A673 (cell line): ENCODE results near the gene MTTP. TPM values are rescaled to one million over a fixed set of nuclear protein-coding genes. Genes with fewer than 3 reads are reported as not detected.

Source experiments
- BruUV-seq: library from RNA; stranded (reverse); fragments of 400-500 nt; replicated peaks from 2 replicates; lab custom pipeline; 2021; lab: Mats Ljungman, UMichigan
- CTCF ChIA-PET: fragments of 300-600 bp; sonication (Branson Sonifier 250); formaldehyde crosslinking; loops from one replicate; lab custom pipeline; 2022; ENCODE audit warnings: antibody characterized with exemption; lab: Charles Lee
- POLR2A ChIA-PET: fragments of 300-600 bp; sonication (Branson Sonifier 250); formaldehyde crosslinking; loops from one replicate; lab custom pipeline; 2022; ENCODE audit warnings: antibody characterized with exemption; ENCODE audit not compliant: low non-redundant PET; lab: Charles Lee
- DNase-seq: peaks from one replicate; pipeline ENCODE4 v3.0.0-alpha.2; 2015; ENCODE audit warnings: low spot score
- H3K27ac ChIP-seq: fragments of 200-600 bp; sonication (generic); 2 replicates; pipeline ENCODE4 v1.5.1; 2016; ENCODE audit warnings: mixed run types, low read depth, mild to moderate bottlenecking, mixed read lengths, antibody characterized with exemption, low read length; ENCODE audit not compliant: poor library complexity, severe bottlenecking
- H3K27me3 ChIP-seq: fragments of 200-600 bp; sonication (generic); replicated peaks from 2 replicates; pipeline ENCODE4 v1.6.1; 2017; ENCODE audit warnings: mixed run types, low read depth, mild to moderate bottlenecking, mixed read lengths, antibody characterized with exemption, low read length; ENCODE audit not compliant: insufficient read depth, poor library complexity
- H3K36me3 ChIP-seq: fragments of 200-600 bp; sonication (generic); 2 replicates; pipeline ENCODE4 v1.6.1; 2016; ENCODE audit warnings: mixed run types, mild to moderate bottlenecking, mixed read lengths, antibody characterized with exemption, low read length; ENCODE audit not compliant: insufficient read depth, poor library complexity, severe bottlenecking
- H3K4me1 ChIP-seq: fragments of 200-600 bp; sonication (generic); 2 replicates; pipeline ENCODE4 v1.6.1; 2017; ENCODE audit warnings: mixed run types, mild to moderate bottlenecking, mixed read lengths, antibody characterized with exemption, low read length; ENCODE audit not compliant: insufficient read depth, poor library complexity, severe bottlenecking
- H3K4me3 ChIP-seq: fragments of 200-600 bp; sonication (generic); 2 replicates; pipeline ENCODE4 v1.5.1; 2016; ENCODE audit warnings: low read depth, mixed run types, mild to moderate bottlenecking, mixed read lengths, low read length; ENCODE audit not compliant: poor library complexity, severe bottlenecking
- H3K9me3 ChIP-seq: fragments of 200-600 bp; sonication (generic); 2 replicates; pipeline ENCODE4 v1.6.1; 2016; ENCODE audit warnings: mixed run types, low read depth, mild to moderate bottlenecking, mixed read lengths, antibody characterized with exemption, low read length; ENCODE audit not compliant: poor library complexity, severe bottlenecking
- CTCF ChIP-seq: fragments of 300-800, 200-600 bp; sonication (generic); conservative IDR thresholded peaks from 2 replicates; pipeline ENCODE4 v1.5.1; 2017; ENCODE audit warnings: low read depth, mild to moderate bottlenecking, antibody characterized with exemption, low read length, moderate library complexity, mixed read lengths
- EZH2 ChIP-seq: fragments of 200-600 bp; sonication (generic); IDR thresholded peaks from 2 replicates; pipeline ENCODE4 v1.6.1; 2017; ENCODE audit warnings: borderline replicate concordance, low read depth, mild to moderate bottlenecking, mixed read lengths, antibody characterized with exemption, low read length; ENCODE audit not compliant: poor library complexity, severe bottlenecking
- intact Hi-C: fragments of 100-400 bp; cut with micrococcal nuclease; formaldehyde crosslinking; loops from one replicate; pipeline ENCODE4 v1.10.0; 2022; ENCODE audit not compliant: unreplicated experiment
- total RNA-seq: library from RNA; stranded (reverse); gene quantifications from 2 replicates; pipeline ENCODE4 v1.2.3, GENCODE V29; 2021

The MTTP gene
- total RNA-seq, 1 experiment from 2014 or later: not detected

- Histone ChIP-seq H3K4me1 (peaks cover 4% of the 10 kb centered on the region), H3K4me3 (no peak overlapping the region), H3K9me3 (no peaks in the 10 kb centered on the region), H3K27me3 (peaks cover 28% of the 10 kb centered on the region), H3K36me3 (no peaks in the 10 kb centered on the region), H3K27ac (no peak overlapping the region)
- intact Hi-C loops: no loop called here
- POLR2A ChIA-PET: no interaction called here
- TF ChIP-seq EZH2 (no peak), CTCF (no peak)
- BruUV-seq: no TSS peak
- peak; percentile 12 for DNase-seq
- CTCF ChIA-PET: no interaction called here
Observed at GRCh38 chr4:99586322-99586721, 11.7 kb downstream of the MTTP start.

- H3K4me1 ChIP-seq: peaks cover 4% of the 10 kb centered on the region
- H3K9me3 ChIP-seq: no peaks in the 10 kb centered on the region
- H3K4me3 ChIP-seq: no peak overlapping the region
- H3K36me3 ChIP-seq: no peaks in the 10 kb centered on the region
- H3K27me3 ChIP-seq: peaks cover 28% of the 10 kb centered on the region
- ChIA-PET POLR2A (no interaction called here), CTCF (no interaction called here)
- no peak for TF ChIP-seq CTCF
- TF ChIP-seq EZH2: no peak
- no peak for DNase-seq
- no peak overlapping the region for H3K27ac ChIP-seq
- BruUV-seq: no TSS peak
- intact Hi-C loops: no loop called here
Observed at GRCh38 chr4:99586797-99587196, 12.2 kb downstream of the MTTP start.

GRCh38 chr4:99587309-99587708, 12.7 kb downstream of the MTTP start:
- no peak for DNase-seq
- Histone ChIP-seq H3K36me3 (no peaks in the 10 kb centered on the region), H3K27me3 (peaks cover 23% of the 10 kb centered on the region), H3K4me3 (no peak overlapping the region), H3K9me3 (no peaks in the 10 kb centered on the region), H3K27ac (no peak overlapping the region), H3K4me1 (peaks cover 4% of the 10 kb centered on the region)
- ChIA-PET POLR2A (interaction anchor here (0.6 kb wide), 1 partner anchor 224 kb away, joined by 6 read pairs; no protein-coding TSS in a partner anchor), CTCF (no interaction called here)
- no TSS peak for BruUV-seq
- TF ChIP-seq EZH2 (no peak), CTCF (no peak)
- intact Hi-C loops: no loop called here
